ENCODE measurements around the gene POLR3C.

GRCh38 chr1:145891587-145892485 is 67.8 kb downstream of the POLR3C start:
- TF ChIP-seq CTCF (IDR thresholded peaks at IDR 0.05) (peak; percentile 84 to 98 (median 95)), POLR2A (IDR thresholded peaks at IDR 0.05) (peak in 1 of 2 donors; percentile 60)
